HG03432 (cell line): ENCODE results near the gene MPG.

ENCODE experiments used
- ATAC-seq: cut with Tn5 transposase; IDR thresholded peaks from one replicate; pipeline ENCODE4 v1.9.1; 2021; ENCODE audit warnings: mild to moderate bottlenecking, moderate library complexity; ENCODE audit not compliant: unreplicated experiment

The MPG gene

GRCh38 chr16:66309-67182 lies 11.5 kb upstream of the MPG start:
- ATAC-seq: no peak

- ATAC-seq: no peak
Observed at GRCh38 chr16:67183-67791, 10.7 kb upstream of the MPG start.

- ATAC-seq: no peak
Observed at GRCh38 chr16:67884-68789, 9.9 kb upstream of the MPG start.

DNA sequence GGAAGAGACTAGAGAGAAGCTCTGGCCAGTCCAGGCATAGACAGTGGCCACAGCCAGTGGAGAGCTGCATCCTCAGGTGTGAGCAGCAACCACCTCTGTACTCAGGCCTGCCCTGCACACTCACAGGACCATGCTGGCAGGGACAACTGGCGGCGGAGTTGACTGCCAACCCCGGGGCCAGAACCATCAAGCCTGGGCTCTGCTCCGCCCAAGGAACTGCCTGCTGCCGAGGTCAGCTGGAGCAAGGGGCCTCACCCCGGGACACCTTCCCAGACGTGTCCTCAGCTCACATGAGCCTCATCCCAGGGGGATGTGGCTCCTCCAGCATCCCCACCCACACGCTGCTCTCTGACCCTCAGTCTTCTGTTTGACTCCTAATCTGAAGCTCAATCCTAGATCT lies 8.8 kb upstream of the MPG start:
- ATAC-seq: no peak

DNA sequence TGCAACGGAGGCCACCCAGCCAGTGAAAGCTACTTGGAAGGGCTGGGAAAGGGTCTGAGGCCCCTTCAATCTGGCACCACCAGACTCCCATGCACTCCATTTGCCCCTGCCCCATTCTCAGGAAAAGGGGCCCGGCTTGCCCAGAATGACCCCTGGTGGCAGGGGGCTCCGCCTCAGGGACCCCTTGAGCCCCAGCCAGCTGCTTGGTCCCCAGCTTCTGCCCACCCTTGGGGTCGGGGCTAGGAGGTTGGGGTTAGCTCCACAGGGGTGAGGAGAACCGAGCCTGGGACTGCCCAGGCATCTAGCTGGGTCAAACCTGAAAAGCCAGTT lies 6.8 kb upstream of the MPG start:
- no peak for ATAC-seq

DNA sequence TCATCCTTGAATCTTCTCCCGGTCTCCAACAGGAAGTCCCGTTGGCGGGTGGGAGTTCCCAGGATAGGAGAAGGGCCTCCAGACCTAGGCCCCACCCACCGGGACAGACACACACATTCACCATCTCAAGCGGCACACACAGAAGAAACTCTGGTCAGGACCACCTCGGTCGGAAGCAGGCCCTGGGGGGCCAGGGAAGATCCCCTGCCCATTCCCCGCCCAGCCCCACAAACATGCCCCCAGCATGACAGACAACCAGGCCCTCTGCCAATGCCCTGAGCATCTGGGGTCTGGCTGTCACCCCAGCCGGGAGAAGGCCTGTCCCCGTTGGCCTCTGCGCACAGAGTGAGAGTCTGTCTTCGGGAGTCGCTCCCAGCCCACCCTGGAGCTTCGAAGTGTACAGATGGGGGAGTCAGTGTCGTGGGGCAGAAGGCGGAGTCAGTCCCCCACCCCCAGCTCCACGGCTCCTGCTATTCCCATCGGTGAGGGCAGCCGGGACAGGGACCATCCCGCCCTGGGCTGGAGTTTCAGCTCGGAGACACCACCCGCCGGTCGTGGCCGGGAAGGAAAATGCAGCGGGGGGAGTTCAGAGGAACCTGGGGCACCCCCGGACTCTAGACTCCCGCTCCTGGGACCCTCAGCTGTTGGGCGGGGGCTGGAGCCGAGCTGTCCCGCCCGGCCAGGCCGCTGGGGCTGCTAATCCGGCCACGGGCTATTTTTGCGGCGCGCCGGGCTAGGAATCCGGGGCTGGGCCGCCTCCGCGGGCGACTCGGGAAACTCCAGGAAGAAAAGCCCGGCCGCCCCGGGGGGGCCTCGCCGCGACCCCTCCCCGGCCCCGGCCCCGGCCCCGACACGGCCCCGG lies 6.3 kb upstream of the MPG start:
- ATAC-seq: no peak

- no peak for ATAC-seq
Observed at GRCh38 chr16:72561-73548, 5.2 kb upstream of the MPG start, which contains the start of gene RHBDF1. RHBDF1 (minus strand) TSS chr16:72631; CDS start chr16:65015, 7,616 bp downstream.

GRCh38 chr16:74051-74746 lies 3.8 kb upstream of the MPG start:
- ATAC-seq: no peak

- no peak for ATAC-seq
Observed at GRCh38 chr16:74747-75334, 3.2 kb upstream of the MPG start.

DNA sequence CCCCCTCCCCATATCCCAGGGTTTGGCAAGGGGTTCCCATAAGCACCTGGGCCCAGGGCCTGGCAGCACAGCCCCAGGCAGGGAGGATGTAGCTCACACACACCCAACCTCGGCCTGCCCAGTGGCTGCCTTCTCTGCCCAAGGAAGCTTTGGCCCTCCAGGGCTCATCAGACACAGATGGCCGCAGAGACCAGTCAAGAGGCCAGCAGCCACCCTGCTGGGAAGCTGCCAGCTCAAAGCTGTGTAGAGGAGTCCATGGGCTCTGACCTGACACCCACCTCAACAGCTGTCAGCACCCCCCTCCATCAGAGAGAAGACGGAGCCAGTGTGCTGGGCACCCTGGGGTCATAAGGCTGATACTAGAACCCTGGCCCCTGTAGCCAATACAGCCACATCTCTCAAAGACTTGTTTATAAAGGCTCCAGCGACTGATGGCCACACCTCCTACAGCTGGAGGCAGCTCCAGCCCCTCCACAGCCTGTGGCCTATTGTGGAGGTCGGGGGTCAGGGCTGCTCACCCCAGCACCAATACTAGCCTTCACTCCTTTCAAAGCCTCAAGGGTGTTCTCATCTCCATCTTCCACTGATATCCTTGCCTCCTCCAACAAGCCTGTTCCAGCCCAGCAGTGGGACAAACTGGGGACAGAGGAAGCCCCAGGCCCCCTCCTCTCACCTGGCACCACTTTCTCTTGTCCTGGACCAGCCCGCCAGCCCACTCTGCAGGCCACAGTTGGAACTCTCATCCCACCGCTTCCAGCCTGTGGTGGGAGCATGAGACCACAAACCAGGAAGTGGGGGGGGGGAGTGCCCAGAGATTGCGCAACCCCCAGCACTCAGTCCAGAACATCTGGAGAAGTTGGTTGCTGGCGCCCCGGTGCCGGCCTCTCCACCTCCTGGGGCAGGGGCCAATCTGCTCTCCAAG lies 2.2 kb upstream of the MPG start:
- no peak for ATAC-seq

DNA sequence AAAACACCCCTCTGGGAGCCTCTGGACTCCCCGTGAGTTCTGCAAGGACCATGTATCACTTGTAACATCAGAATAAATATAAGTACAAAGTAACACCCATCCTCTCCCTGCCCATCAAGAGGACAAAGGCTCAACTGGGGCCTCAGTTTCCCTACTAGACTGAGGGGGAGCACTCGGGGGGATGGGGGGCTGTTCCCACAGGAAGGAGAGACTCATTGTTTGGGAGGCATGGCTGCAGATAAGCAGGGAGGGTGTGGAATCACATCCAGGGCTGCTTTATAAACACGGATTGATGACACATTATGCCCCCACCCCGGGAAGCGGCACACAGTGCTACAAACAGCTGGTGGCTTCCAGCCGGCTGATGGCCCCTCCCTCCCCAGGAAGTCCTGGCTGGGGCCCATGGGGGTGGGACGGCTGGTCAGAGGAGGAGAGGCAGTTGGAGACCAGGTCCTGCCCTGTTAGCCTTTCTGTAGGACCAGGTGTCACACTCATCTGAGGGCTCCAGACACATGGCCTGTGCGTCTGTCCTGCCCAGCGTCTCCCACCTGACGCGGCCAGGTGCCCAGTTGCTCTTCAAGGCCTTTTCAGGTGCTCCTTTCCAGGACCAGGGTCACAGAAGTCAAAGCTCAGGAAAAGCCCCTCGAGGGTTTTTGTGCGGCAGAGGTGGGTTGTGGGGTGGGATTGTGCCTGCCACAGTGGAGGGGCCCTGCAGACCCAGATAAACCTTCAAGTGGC lies 1.3 kb upstream of the MPG start:
- no peak for ATAC-seq

DNA sequence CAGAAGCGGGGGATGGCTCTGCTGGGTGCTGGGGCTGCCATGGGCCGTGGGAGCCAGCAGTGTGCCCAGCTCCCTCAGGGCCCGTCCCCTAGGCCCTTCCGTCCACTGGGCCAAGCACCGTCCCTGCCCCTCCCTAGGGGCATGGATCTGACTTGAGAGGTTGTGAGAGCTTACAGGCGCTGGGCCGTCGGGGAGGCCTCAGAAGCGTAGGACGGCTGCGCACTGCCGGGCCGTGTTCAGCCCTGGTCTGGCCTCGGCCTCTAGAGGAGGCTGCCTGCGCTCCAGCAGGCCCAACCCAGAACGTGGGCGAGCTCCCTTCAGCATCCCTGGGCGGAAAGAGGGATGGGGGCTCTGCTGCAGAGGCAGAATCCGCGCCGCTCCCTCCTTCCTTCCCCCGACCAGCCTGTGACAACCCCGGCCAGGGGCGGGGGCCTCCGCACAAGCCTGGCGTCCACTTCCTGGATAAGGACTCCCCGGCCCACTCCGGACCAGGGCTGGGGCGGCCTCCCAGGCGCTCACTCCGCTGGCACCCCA lies 685 bp upstream of the MPG start:
- ATAC-seq: peak; percentile 31

DNA sequence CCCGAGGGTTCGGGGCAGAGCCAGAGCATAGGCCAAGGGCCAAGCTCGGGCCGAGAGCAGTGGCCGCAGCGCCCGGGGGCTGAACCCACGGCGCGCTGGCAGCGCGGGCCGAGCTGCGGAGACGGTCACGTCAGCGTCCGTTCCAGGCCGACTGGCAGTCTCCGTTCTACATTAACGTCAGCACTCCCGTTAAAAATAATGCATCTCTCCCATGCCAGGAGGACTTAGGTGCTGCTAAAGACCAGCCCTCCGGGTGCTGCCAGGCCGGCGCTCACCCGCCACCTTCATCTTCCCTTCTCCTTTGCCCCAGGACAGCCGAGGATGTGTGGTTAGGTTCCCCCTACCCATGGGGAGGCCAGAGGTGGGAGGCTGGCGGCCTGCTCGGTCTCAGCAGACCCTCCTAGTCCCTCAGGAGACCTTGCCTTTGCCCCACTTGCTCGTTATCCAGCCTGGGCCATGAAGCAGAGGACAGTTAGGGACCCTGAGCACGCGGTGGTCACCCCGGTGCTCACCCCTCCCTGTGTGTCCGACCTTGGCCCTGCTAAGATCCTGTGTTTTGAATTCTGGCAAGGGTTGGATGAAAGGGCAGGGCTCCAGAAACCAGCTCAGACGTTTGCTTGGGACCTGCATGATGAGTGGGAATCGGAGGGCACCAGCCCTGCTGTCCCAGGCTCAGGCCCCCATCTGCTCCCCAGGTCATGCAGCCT lies 572 bp downstream of the MPG start:
- ATAC-seq: peak; percentile 11

DNA sequence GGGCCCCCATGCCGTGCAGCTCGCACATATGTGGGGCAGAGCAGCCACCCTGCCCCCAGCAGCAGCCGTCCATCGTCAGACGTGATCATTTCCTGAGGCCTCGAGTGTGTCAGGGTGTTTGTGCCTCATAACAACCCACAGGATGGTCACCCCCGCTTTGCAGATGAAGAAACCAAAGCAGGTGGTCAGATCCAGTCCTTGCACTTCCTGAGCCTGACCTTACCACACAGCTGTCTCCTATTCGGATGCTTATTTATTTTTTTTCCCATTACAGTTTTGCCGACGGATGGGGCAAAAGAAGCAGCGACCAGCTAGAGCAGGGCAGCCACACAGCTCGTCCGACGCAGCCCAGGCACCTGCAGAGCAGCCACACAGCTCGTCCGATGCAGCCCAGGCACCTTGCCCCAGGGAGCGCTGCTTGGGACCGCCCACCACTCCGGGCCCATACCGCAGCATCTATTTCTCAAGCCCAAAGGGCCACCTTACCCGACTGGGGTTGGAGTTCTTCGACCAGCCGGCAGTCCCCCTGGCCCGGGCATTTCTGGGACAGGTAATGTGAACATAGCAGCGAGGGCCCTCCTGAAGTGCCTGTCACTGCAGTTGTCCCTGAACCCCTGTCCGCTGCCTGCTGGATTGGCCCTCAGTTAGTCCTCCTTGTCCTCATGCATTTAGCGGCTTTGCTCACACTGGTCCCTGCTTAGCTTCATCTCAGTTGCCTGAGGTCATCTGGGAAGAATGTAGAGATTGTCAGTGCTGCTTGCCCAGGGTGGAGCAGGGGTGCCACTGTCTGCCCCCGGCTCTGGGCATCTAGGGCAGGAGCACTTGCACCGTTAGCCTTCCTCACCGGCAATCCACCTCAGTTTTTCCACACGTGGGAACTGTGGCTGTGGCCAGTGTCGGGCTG lies 1.4 kb downstream of the MPG start:
- no peak for ATAC-seq
